Endothelial cell of umbilical vein (primary cell): ENCODE measurements around the gene RASA2. TPM values are rescaled to one million over a fixed set of nuclear protein-coding genes. Genes with fewer than 3 reads are reported as not detected.

ENCODE experiments used
- BruUV-seq: library from RNA; stranded (reverse); fragments of 400-500 nt; replicated peaks from 2 replicates; lab custom pipeline; 2021; lab: Mats Ljungman, UMichigan
- CTCF ChIA-PET: fragments of 300-600, 350-600 bp; sonication (Branson Sonifier 250); formaldehyde crosslinking; loops from one replicate; lab custom pipeline; 2021; ENCODE audit warnings: antibody characterized with exemption, inconsistent platforms; lab: Charles Lee
- POLR2A ChIA-PET: fragments of 300-600, 350-600 bp; sonication (Branson Sonifier 250); formaldehyde crosslinking; loops from one replicate; lab custom pipeline; 2021; ENCODE audit warnings: antibody characterized with exemption, inconsistent platforms; lab: Charles Lee
- DNase-seq: peaks from one replicate; pipeline ENCODE4 v3.0.0-alpha.2; 2011; ENCODE audit warnings: low read depth, low spot score
- FAIRE-seq: peaks from 2 replicates; lab custom pipeline; 2011; peaks lifted over from hg19 to GRCh38; lab: Jason Lieb, UNC
- H2AFZ ChIP-seq: 2 replicates; pipeline ENCODE4 v1.6.0; 2012; ENCODE audit warnings: low read depth, low read length, control low read depth, inconsistent platforms
- H3K27ac ChIP-seq: 2 replicates; pipeline ENCODE4 v1.5.1; 2011; ENCODE audit warnings: low read depth, mild to moderate bottlenecking, control low read depth, low read length, moderate library complexity; ENCODE audit not compliant: insufficient read depth
- H3K27me3 ChIP-seq, 2 experiments: 2 replicates each; pipeline versions ENCODE4 v1.6.0 to v1.6.1; 2011; ENCODE audit warnings: low read length in 2 of 2, mixed read lengths in 1 of 2; ENCODE audit not compliant: control insufficient read depth in 2 of 2, insufficient read depth in 2 of 2
- H3K36me3 ChIP-seq, 2 experiments: 2 replicates in 1 of 2; 3 replicates in 1 of 2; pipeline ENCODE4 v1.5.1; 2011; ENCODE audit warnings: low read length in 2 of 2, mild to moderate bottlenecking in 1 of 2, moderate library complexity in 1 of 2; ENCODE audit not compliant: control insufficient read depth in 2 of 2, insufficient read depth in 2 of 2; ENCODE audit errors: extremely low read depth in 1 of 2
- H3K4me1 ChIP-seq: 3 replicates; pipeline ENCODE4 v1.5.1; 2011; ENCODE audit warnings: mild to moderate bottlenecking, low read length; ENCODE audit not compliant: control insufficient read depth, insufficient read depth; ENCODE audit errors: extremely low read depth
- H3K4me2 ChIP-seq: 2 replicates; pipeline ENCODE4 v1.6.1; 2011; ENCODE audit warnings: low read length, control low read depth, mixed read lengths; ENCODE audit not compliant: insufficient read depth
- H3K4me3 ChIP-seq, 3 experiments: fragments of 200-600 bp in 1 of 3; sonication (generic), shearing (Covaris generic) in 1 of 3; replicated peaks in 1 of 3; 2 replicates each; pipeline ENCODE4 v1.5.1; 2011 to 2016; ENCODE audit warnings: control low read depth in 3 of 3, low read length in 3 of 3, mild to moderate bottlenecking in 2 of 3, inconsistent platforms in 1 of 3, low read depth in 1 of 3, moderate library complexity in 1 of 3; ENCODE audit not compliant: insufficient read depth in 1 of 3
- H3K79me2 ChIP-seq: 2 replicates; pipeline ENCODE4 v1.6.0; 2012; ENCODE audit warnings: low read length, inconsistent platforms; ENCODE audit not compliant: control insufficient read depth, insufficient read depth
- H3K9ac ChIP-seq: replicated peaks from 2 replicates; pipeline ENCODE3; 2011; ENCODE audit warnings: low read length, control low read depth; ENCODE audit not compliant: insufficient read depth; ENCODE audit errors: extremely low read depth
- H3K9me1 ChIP-seq: replicated peaks from 3 replicates; pipeline ENCODE4 v1.6.0; 2011; ENCODE audit warnings: mild to moderate bottlenecking, low read length; ENCODE audit not compliant: control insufficient read depth, insufficient read depth; ENCODE audit errors: extremely low read depth
- H3K9me3 ChIP-seq: replicated peaks from 2 replicates; pipeline ENCODE4 v1.5.1; 2012; ENCODE audit warnings: low read length, inconsistent platforms; ENCODE audit not compliant: control insufficient read depth, insufficient read depth
- H4K20me1 ChIP-seq: replicated peaks from 2 replicates; pipeline ENCODE3; 2011; ENCODE audit warnings: mild to moderate bottlenecking, low read length; ENCODE audit not compliant: control insufficient read depth, insufficient read depth; ENCODE audit errors: extremely low read depth
- CTCF ChIP-seq, 2 donors: IDR thresholded peaks; 1 replicate in 1 of 2; 2 replicates in 1 of 2; pipeline ENCODE4 v1.5.1; 2011; ENCODE audit warnings: low read length in 2 of 2, mild to moderate bottlenecking in 2 of 2, moderate library complexity in 2 of 2, control low read depth in 1 of 2, inconsistent platforms in 1 of 2, low read depth in 1 of 2; ENCODE audit not compliant: insufficient read depth in 1 of 2; ENCODE audit errors: extremely low read depth in 1 of 2
- EZH2 ChIP-seq: IDR thresholded peaks from 2 replicates; pipeline ENCODE4 v1.6.1; 2012; ENCODE audit warnings: borderline replicate concordance, low read depth, mild to moderate bottlenecking, moderate library complexity, low read length, inconsistent platforms; ENCODE audit not compliant: severe bottlenecking
- FOS ChIP-seq: IDR thresholded peaks from 2 replicates; pipeline ENCODE4 v1.6.1; 2011; ENCODE audit warnings: mild to moderate bottlenecking, low read length, moderate library complexity, borderline replicate concordance; ENCODE audit not compliant: insufficient read depth
- GATA2 ChIP-seq: IDR thresholded peaks from 2 replicates; pipeline ENCODE4 v1.7.0; 2011; ENCODE audit warnings: low read depth, mild to moderate bottlenecking, moderate library complexity, mixed read lengths, low read length; ENCODE audit not compliant: insufficient read length, insufficient read depth
- JUN ChIP-seq: IDR thresholded peaks from 2 replicates; pipeline ENCODE4 v1.6.1; 2011; ENCODE audit warnings: borderline replicate concordance, low read depth; ENCODE audit not compliant: insufficient read length, insufficient read depth
- MAX ChIP-seq: IDR thresholded peaks from 2 replicates; pipeline ENCODE4 v1.6.1; 2011; ENCODE audit not compliant: insufficient read depth, insufficient read length
- MYC ChIP-seq: IDR thresholded peaks from one replicate; pipeline ENCODE4 v1.6.1; 2011; ENCODE audit warnings: mild to moderate bottlenecking, low read depth, low read length
- POLR2A ChIP-seq: IDR thresholded peaks from 2 replicates; pipeline ENCODE4 v1.6.1; 2012; ENCODE audit warnings: low read depth, mild to moderate bottlenecking, control low read depth, low read length
- POLR2AphosphoS5 ChIP-seq: IDR thresholded peaks from 2 replicates; pipeline ENCODE4 v1.6.1; 2012; ENCODE audit warnings: low read depth, mild to moderate bottlenecking, control low read depth, low read length, moderate library complexity; ENCODE audit not compliant: insufficient read depth
- dilution Hi-C: fragments of 300-500 bp; cut with MboI; formaldehyde crosslinking; loops from one replicate; pipeline ENCODE4 v1.15.0; 2019; ENCODE audit warnings: low sequenced_read_pairs; ENCODE audit not compliant: extremely low pct_ligation_motif_present
- intact Hi-C: fragments of 100-400 bp; cut with micrococcal nuclease; formaldehyde crosslinking; loops from one replicate; pipeline ENCODE4 v1.10.0; 2022
- polyA plus RNA-seq, 4 experiments: library from polyadenylated mRNA; depleted of rRNA in 3 of 4; stranded (reverse) in 3 of 4; unstranded in 1 of 4; fragments of >200 nt; gene quantifications; 2 replicates each; pipeline versions ENCODE4 v1.2.1 to v1.2.3, GENCODE V29; 2011 to 2012; ENCODE audit warnings: missing spikeins in 1 of 4
- total RNA-seq: library from RNA; stranded (reverse); gene quantifications from 2 replicates; pipeline ENCODE4 v1.2.3, GENCODE V29; 2021

The RASA2 gene
- total and polyA plus RNA-seq, 2 donors (not counting 3 experiments of a cell fraction or from before 2014, with no cell fraction given), result 3.1 to 20.2 TPM

GRCh38 chr3:141542202-141542969, 55.6 kb downstream of the RASA2 start:
- no peak overlapping the region for H3K4me3 ChIP-seq
- DNase-seq (no peak), FAIRE-seq (no peak)
- no peak overlapping the region for H3K4me2 ChIP-seq
- no peak overlapping the region for H2AFZ ChIP-seq
- H3K9me1 ChIP-seq, result no peaks in the 10 kb centered on the region
- no peaks in the 10 kb centered on the region for H3K9me3 ChIP-seq
- dilution Hi-C loops, result no loop called here
- no peaks in the 10 kb centered on the region for H3K27me3 ChIP-seq
- peaks cover 2 to 9% of the 10 kb centered on the region in 2 experiments for H3K36me3 ChIP-seq
- intact Hi-C loops, result loop anchor here (1.0 kb wide), 1 partner anchor 12 kb away; no protein-coding TSS in a partner anchor
- no peaks in the 10 kb centered on the region for H4K20me1 ChIP-seq
- no peak for TF ChIP-seq POLR2A
- TF ChIP-seq MYC, result no peak
- TF ChIP-seq JUN, result no peak
- no peak for TF ChIP-seq FOS
- TF ChIP-seq GATA2, result no peak
- TF ChIP-seq POLR2AphosphoS5, result no peak
- no peak for TF ChIP-seq EZH2
- no peak for TF ChIP-seq MAX
- no peak for TF ChIP-seq CTCF (IDR thresholded peaks at IDR 0.05; ENCODE audit: extremely low read depth in 1 of 2, insufficient read depth in 1 of 2, low read depth in 1 of 2, low read length in 2 of 2)
- no peak overlapping the region for H3K9ac ChIP-seq
- H3K4me1 ChIP-seq, result peaks cover 25% of the 10 kb centered on the region
- peaks cover 69% of the 10 kb centered on the region for H3K79me2 ChIP-seq
- ChIA-PET POLR2A (no interaction called here), CTCF (no interaction called here)
- no TSS peak for BruUV-seq
- H3K27ac ChIP-seq, result no peak overlapping the region
